Spinal cord (tissue), 10 donors: ENCODE results near the gene IFI44. TPM values are rescaled to one million over a fixed set of nuclear protein-coding genes. Genes with fewer than 3 reads are reported as not detected.

Experiments used
- DNase-seq, 6 donors: peaks; one replicate each; pipeline versions ENCODE4 v3.0.0 to v3.0.0-alpha.2; 2013 to 2015; ENCODE audit warnings: low spot score in 6 of 6, low read depth in 4 of 6
- H3K27ac ChIP-seq: one replicate; pipeline ENCODE4 v1.5.1; 2013; ENCODE audit warnings: low read depth, low read length, control low read depth
- H3K27me3 ChIP-seq: one replicate; pipeline ENCODE4 v1.6.1; 2013; ENCODE audit warnings: low read length; ENCODE audit not compliant: control insufficient read depth, insufficient read depth
- H3K36me3 ChIP-seq: one replicate; pipeline ENCODE4 v1.6.1; 2013; ENCODE audit warnings: low read length; ENCODE audit not compliant: control insufficient read depth, insufficient read depth
- H3K4me1 ChIP-seq: one replicate; pipeline ENCODE4 v1.6.1; 2013; ENCODE audit warnings: low read length; ENCODE audit not compliant: control insufficient read depth, insufficient read depth
- H3K4me3 ChIP-seq: one replicate; pipeline ENCODE4 v1.5.1; 2013; ENCODE audit warnings: low read depth, low read length, control low read depth
- H3K9me3 ChIP-seq: one replicate; pipeline ENCODE4 v1.6.1; 2013; ENCODE audit warnings: low read length; ENCODE audit not compliant: control insufficient read depth, insufficient read depth
- WGBS: methylation state at CpG from one replicate; pipeline ENCODE4 v1.1.5; 2013; ENCODE audit warnings: missing lambda C conversion rate; ENCODE audit not compliant: insufficient coverage; 5-methylcytosine and 5-hydroxymethylcytosine counted together
- polyA plus RNA-seq, 2 donors: library from polyadenylated mRNA; unstranded; fragments of 120-200 nt; gene quantifications; one replicate each; pipeline ENCODE4 v1.2.1, GENCODE V29; 2013; ENCODE audit not compliant: insufficient read length in 2 of 2
- total RNA-seq, 2 donors: library from RNA; depleted of rRNA in 1 of 2; stranded (reverse); fragments of 120-200 nt in 1 of 2; fragments of >200 nt in 1 of 2; gene quantifications; one replicate each; pipeline versions ENCODE4 v1.2.3 to v1.2.4, GENCODE V29; 2013 to 2014
- donor health status: healthy.

Gene IFI44
- total and polyA plus RNA-seq, 4 donors = 33.6 to 40.2 (median 38.6) TPM

DNA sequence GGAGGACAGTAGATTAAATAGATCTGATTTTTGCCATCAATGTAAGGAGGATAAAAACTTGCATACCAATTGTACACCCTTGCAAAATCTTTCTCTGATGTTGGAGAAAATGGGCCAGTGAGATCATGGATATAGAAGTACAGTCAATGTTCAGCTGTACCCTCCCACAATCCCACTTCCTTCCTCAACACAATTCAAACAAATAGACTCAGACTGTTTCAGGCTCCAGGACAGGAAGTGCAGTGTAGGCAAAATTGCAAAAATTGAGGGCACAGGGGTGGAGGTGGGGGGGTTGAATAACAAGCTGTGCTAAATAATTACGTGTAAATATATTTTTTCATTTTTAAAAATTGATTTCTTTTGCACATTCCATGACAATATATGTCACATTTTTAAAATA lies 3.9 kb upstream of the IFI44 start:
- Histone ChIP-seq H3K9me3 (no peaks in the 10 kb centered on the region), H3K36me3 (no peaks in the 10 kb centered on the region), H3K4me1 (no peaks in the 10 kb centered on the region), H3K4me3 (no peak overlapping the region), H3K27ac (no peak overlapping the region), H3K27me3 (no peaks in the 10 kb centered on the region)
- WGBS = no CpG with 5 or more reads among the region's 1 CpG
- DNase-seq = no peak

DNA sequence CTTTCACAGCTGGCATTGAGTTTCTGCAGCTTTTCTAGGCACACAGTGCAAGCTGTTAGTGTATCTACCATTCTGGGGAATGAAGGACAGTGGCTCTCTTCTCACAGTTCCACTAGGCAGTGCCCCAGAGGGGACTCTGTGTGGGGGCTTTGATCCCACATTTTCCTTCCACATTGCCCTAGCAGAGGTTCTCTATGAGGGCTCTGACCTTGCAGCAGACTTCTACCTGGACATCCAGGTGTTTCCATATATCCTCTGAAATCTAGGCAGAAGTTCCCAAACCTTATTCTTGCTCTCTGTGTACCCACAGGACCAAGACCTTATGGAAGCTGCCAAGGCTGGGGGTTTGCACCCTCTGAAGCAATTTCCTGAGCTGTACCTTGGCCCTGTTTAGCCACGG lies 2.4 kb upstream of the IFI44 start:
- H3K36me3 ChIP-seq = no peaks in the 10 kb centered on the region
- 100% methylated on average over 1 of the region's 1 CpG for WGBS
- no peak for DNase-seq
- no peak overlapping the region for H3K27ac ChIP-seq
- no peaks in the 10 kb centered on the region for H3K27me3 ChIP-seq
- no peak overlapping the region for H3K4me3 ChIP-seq
- H3K9me3 ChIP-seq = no peaks in the 10 kb centered on the region
- peaks cover 4% of the 10 kb centered on the region for H3K4me1 ChIP-seq

DNA sequence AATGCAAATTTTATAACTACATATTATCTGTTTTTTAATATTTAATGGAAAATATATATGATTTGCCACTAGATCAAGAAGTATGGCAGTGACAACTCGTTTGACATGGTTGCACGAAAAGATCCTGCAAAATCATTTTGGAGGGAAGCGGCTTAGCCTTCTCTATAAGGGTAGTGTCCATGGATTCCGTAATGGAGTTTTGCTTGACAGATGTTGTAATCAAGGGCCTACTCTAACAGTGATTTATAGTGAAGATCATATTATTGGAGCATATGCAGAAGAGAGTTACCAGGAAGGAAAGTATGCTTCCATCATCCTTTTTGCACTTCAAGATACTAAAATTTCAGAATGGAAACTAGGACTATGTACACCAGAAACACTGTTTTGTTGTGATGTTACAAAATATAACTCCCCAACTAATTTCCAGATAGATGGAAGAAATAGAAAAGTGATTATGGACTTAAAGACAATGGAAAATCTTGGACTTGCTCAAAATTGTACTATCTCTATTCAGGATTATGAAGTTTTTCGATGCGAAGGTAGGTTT lies 556 bp downstream of the IFI44 start:
- Histone ChIP-seq H3K36me3 (no peaks in the 10 kb centered on the region), H3K27me3 (no peaks in the 10 kb centered on the region), H3K4me1 (peaks cover 5% of the 10 kb centered on the region), H3K9me3 (no peaks in the 10 kb centered on the region), H3K27ac (peak overlapping the region; percentile 79), H3K4me3 (peak overlapping the region; percentile 49)
- WGBS = 53% methylated on average over 2 of the region's 6 CpGs
- peak in 1 of 6 donors; percentile 24 for DNase-seq

DNA sequence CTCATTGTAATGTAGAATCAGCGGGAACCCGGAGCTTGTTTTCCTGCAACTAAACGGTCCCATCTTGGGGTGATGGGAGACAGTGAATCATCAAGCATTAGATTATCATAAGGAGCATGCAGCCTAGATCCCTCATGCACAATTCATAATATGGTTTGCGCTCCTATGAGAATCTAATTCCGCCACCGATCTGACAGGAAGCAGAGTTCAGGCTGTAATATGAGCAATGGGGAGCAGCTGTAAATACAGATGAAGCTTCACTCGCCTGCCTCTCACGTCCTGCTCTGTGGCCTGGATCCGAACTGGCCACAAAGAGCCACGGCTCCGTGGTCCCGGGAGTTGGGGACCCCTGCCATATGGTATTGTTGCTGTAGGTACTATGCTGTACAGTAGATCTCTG lies 1.6 kb downstream of the IFI44 start:
- Histone ChIP-seq H3K9me3 (no peaks in the 10 kb centered on the region), H3K27ac (no peak overlapping the region), H3K36me3 (no peaks in the 10 kb centered on the region), H3K27me3 (no peaks in the 10 kb centered on the region), H3K4me1 (peaks cover 5% of the 10 kb centered on the region), H3K4me3 (peak overlapping the region; percentile 49)
- DNase-seq = peak in 1 of 6 donors; percentile 38
- 57% methylated on average over 6 of the region's 12 CpGs for WGBS

DNA sequence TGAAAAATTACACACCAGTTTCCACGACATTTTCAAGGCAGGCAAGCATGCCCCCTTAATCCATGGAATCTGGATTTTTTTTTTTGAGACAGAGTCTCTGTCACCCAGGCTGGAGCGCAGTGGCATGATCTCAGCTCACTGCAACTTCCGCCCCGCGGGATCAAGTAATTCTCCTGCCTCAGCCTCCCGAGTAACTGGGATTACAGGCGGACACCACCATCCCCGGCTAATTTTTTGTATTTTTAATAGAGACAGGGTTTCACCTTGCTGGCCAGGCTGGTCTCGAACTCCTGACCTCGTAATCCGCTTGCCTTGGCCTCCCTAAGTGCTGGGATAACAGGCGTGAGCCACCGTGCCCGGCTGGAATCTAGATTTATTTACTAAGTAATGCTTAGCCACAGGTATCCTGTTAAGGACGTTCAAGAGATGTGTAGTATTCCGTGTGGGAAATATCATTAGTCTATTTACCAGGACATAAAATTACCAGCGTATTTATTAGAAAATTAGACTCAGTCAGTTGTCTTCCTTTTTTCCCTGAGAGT lies 2.5 kb downstream of the IFI44 start:
- H3K27ac ChIP-seq = no peak overlapping the region
- H3K4me1 ChIP-seq = peaks cover 5% of the 10 kb centered on the region
- no peaks in the 10 kb centered on the region for H3K9me3 ChIP-seq
- H3K4me3 ChIP-seq = no peak overlapping the region
- H3K27me3 ChIP-seq = no peaks in the 10 kb centered on the region
- no peak for DNase-seq
- no peaks in the 10 kb centered on the region for H3K36me3 ChIP-seq
- WGBS = 97% methylated on average over 5 of the region's 17 CpGs

DNA sequence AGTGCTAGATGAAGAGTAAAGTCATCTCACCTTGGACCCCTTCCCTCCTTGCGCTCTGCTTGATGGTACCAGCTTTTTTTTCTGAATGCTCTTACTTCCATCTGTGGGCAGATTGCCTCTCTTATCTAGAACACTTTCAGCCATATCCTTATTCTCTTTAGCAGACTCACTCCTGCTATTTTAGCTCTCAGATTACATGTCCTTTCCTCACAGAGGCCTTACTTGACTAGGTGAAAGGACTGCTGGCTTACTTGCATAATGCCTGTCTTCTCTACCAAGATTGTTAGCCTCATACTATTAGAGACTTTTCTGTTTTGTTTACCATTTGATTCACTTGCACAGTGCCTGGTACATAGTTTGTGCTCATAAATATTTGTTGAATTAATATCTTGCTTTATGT lies 9.3 kb downstream of the IFI44 start:
- no peaks in the 10 kb centered on the region for H3K36me3 ChIP-seq
- 100% methylated on average over 1 of the region's 1 CpG for WGBS
- DNase-seq = no peak
- H3K4me3 ChIP-seq = no peak overlapping the region
- H3K27me3 ChIP-seq = no peaks in the 10 kb centered on the region
- no peaks in the 10 kb centered on the region for H3K9me3 ChIP-seq
- no peaks in the 10 kb centered on the region for H3K4me1 ChIP-seq
- H3K27ac ChIP-seq = no peak overlapping the region

DNA sequence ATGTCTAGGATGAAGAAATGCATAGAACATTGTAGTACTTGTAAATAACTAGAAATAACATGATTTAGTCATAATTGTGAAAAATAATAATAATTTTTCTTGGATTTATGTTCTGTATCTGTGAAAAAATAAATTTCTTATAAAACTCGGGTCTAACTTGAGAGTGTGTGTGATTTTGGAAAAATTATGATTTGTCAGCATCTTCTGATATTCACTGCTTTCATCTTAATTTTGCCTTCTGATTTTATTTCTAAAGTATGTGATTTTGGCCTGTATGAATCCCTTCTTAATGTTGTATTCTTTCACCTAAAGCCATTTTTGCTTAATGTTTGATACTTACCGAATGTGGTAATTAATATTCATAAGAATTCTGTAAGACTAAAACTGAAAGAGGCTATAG lies 14.3 kb downstream of the IFI44 start:
- Histone ChIP-seq H3K9me3 (no peaks in the 10 kb centered on the region), H3K36me3 (no peaks in the 10 kb centered on the region), H3K4me3 (no peak overlapping the region), H3K27me3 (no peaks in the 10 kb centered on the region), H3K4me1 (no peaks in the 10 kb centered on the region), H3K27ac (no peak overlapping the region)
- no CpG with 5 or more reads among the region's 2 CpGs for WGBS
- DNase-seq = no peak

DNA sequence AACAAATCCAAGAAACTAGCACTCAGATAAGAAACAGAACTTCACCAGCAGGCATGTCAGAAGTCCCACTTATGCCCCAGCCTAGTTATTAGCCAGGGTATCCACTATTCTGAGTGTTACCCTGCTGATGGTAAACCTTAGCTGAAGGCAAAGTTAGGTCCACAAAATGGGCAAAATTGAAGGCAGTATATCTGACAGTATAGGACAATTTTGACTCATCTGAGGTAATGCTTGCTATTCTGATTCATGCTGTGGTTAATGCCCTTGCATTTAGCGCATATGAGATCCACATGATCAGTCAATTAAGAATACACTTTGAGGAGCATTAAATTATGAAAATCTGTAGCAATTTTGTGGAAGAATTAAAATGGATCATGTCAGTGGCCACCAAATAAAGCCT lies 15.1 kb downstream of the IFI44 start:
- WGBS = no CpG with 5 or more reads among the region's 1 CpG
- no peaks in the 10 kb centered on the region for H3K4me1 ChIP-seq

DNA sequence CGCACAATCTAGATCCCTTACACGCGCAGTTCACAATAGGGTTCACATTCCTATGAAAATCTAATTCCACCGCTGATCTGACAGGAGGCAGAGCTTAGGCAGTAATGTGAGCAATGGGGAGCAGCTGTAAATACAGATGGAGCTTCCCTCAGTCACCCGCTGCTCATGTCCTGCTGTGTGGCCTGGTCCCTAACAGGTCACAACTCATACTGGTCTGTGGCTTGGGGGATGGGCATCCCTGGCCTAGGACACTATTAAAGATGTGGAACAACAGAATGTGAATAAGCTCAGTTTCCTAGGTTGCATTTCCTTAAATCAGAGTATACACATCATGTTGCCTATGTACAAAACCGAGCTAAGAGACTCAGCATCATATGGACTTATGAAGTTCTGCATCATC lies 16.2 kb downstream of the IFI44 start:
- no peaks in the 10 kb centered on the region for H3K9me3 ChIP-seq
- H3K27me3 ChIP-seq = no peaks in the 10 kb centered on the region
- 71% methylated on average over 1 of the region's 6 CpGs for WGBS
- no peak overlapping the region for H3K27ac ChIP-seq
- no peaks in the 10 kb centered on the region for H3K4me1 ChIP-seq
- no peaks in the 10 kb centered on the region for H3K36me3 ChIP-seq
- no peak overlapping the region for H3K4me3 ChIP-seq
- DNase-seq = no peak

More for the DNA sequence above, 15.1 kb downstream of the IFI44 start:
- Histone ChIP-seq H3K27me3 (no peaks in the 10 kb centered on the region), H3K27ac (no peak overlapping the region), H3K36me3 (no peaks in the 10 kb centered on the region), H3K4me3 (no peak overlapping the region), H3K9me3 (no peaks in the 10 kb centered on the region)
- DNase-seq = no peak

DNA sequence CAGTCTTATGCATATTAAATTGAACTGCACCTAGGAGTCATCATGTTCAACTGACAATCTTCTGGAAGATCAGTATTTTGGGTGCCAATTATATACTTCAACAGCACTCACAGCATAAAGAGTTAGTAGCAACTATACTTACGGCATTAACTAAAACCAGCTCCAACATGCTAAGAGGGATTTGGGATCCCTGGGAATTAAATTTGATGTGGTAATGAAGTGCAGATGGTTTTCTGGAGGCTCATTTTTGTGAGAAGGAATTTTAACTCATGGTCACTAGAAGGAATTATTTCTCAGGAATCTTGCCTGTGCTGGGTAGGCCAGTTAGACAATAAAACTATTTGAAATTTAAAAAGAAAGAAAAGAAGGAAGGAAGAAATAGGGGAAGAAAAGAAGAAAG lies 18.3 kb downstream of the IFI44 start:
- no peak overlapping the region for H3K27ac ChIP-seq
- H3K4me1 ChIP-seq = no peaks in the 10 kb centered on the region
- no peaks in the 10 kb centered on the region for H3K36me3 ChIP-seq
- no CpG with 5 or more reads among the region's 1 CpG for WGBS
- no peak overlapping the region for H3K4me3 ChIP-seq
- no peak for DNase-seq
- no peaks in the 10 kb centered on the region for H3K9me3 ChIP-seq
- H3K27me3 ChIP-seq = no peaks in the 10 kb centered on the region
